Suprapubic skin (tissue), 4 donors: ENCODE measurements around the gene GRSF1.

Experiments
- CTCF ChIP-seq, 2 donors: fragments of 200-600 bp in 1 of 2; fragments of 450-650 bp in 1 of 2; sonication (generic) in 1 of 2; IDR thresholded peaks; one replicate each; pipeline ENCODE4 v1.5.1; 2016 to 2019; ENCODE audit warnings: antibody characterized with exemption in 2 of 2, mild to moderate bottlenecking in 1 of 2, moderate library complexity in 1 of 2
- POLR2A ChIP-seq, 2 donors: fragments of 450-650 bp; IDR thresholded peaks; one replicate each; pipeline ENCODE4 v1.6.1; 2017; ENCODE audit warnings: antibody characterized with exemption in 2 of 2, mild to moderate bottlenecking in 2 of 2, moderate library complexity in 2 of 2
- POLR2AphosphoS5 ChIP-seq, 3 donors: sonication (generic); formaldehyde crosslinking; IDR thresholded peaks; one replicate each; pipeline ENCODE4 v1.6.1; 2017; ENCODE audit warnings: antibody characterized with exemption in 3 of 3

- TF ChIP-seq CTCF (IDR thresholded peaks at IDR 0.05) (no peak), POLR2AphosphoS5 (IDR thresholded peaks at IDR 0.05) (no peak), POLR2A (IDR thresholded peaks at IDR 0.05) (no peak)
These were observed 24.3 kb downstream of the GRSF1 start for GRCh38 chr4:70815370-70815769.
